Thyroid gland (tissue), 4 donors: ENCODE measurements around the gene ERVW-1. TPM values are rescaled to one million over a fixed set of nuclear protein-coding genes. Genes with fewer than 3 reads are reported as not detected.
"Not testable (repeated sequence)": the region's sequence is repeated elsewhere in the genome, so short reads cannot be mapped to it uniquely, and the experiment has no call there.

Experiments used
- DNase-seq, 2 donors: peaks; one replicate each; pipeline ENCODE4 v3.0.0-alpha.2; 2019
- H3K27ac ChIP-seq, 3 donors: fragments of 200-600 bp; sonication (generic); 1 replicate in 2 of 3; 2 replicates in 1 of 3; pipeline ENCODE4 v1.5.1; 2016 to 2019; ENCODE audit warnings: mild to moderate bottlenecking in 1 of 3, moderate library complexity in 1 of 3
- H3K27me3 ChIP-seq: fragments of 200-600 bp; sonication (generic); one replicate; pipeline ENCODE4 v1.5.1; 2019
- H3K36me3 ChIP-seq, 2 donors: fragments of 200-600 bp; sonication (generic); one replicate each; pipeline ENCODE4 v1.5.1; 2016 to 2019
- H3K4me1 ChIP-seq, 2 donors: fragments of 200-600 bp; sonication (generic); one replicate each; pipeline ENCODE4 v1.5.1; 2017 to 2019
- H3K4me3 ChIP-seq, 3 donors: fragments of 200-600 bp; sonication (generic); replicated peaks in 1 of 3; 1 replicate in 2 of 3; 2 replicates in 1 of 3; pipeline ENCODE4 v1.5.1; 2016; ENCODE audit warnings: mild to moderate bottlenecking in 1 of 3
- H3K9me3 ChIP-seq: fragments of 200-600 bp; sonication (generic); one replicate; pipeline ENCODE4 v1.5.1; 2017
- CTCF ChIP-seq, 6 experiments: fragments of 200-600 bp in 3 of 6; fragments of 450-650 bp in 3 of 6; sonication (generic) in 3 of 6; IDR thresholded peaks; one replicate each; pipeline ENCODE4 v1.5.1; 2016 to 2019; ENCODE audit warnings: antibody characterized with exemption in 6 of 6, mild to moderate bottlenecking in 2 of 6, inconsistent platforms in 1 of 6, moderate library complexity in 1 of 6
- POLR2A ChIP-seq, 2 donors: fragments of 450-650 bp; IDR thresholded peaks; one replicate each; pipeline ENCODE4 v1.6.1; 2017; ENCODE audit warnings: antibody characterized with exemption in 2 of 2, mild to moderate bottlenecking in 2 of 2, moderate library complexity in 1 of 2
- WGBS, 2 donors: methylation state at CpG; one replicate each; pipeline ENCODE4 v1.1.5; 2017; 5-methylcytosine and 5-hydroxymethylcytosine counted together
- intact Hi-C: fragments of 100-400 bp; cut with DNase I; formaldehyde crosslinking; loops from one replicate; pipeline ENCODE4 v1.15.1; 2023
- total RNA-seq, 4 donors: library from RNA; depleted of rRNA; stranded (reverse); fragments of >200 nt; gene quantifications; one replicate each; pipeline ENCODE4 v1.2.3, GENCODE V29; 2016

ERVW-1 gene
- total RNA-seq, 4 donors from 2014 or later = not detected

GRCh38 chr7:92446869-92447344, 30.8 kb downstream of the ERVW-1 start:
- peak overlapping the region; percentile 95 to 98 (median 97) for H3K27ac ChIP-seq
- TF ChIP-seq POLR2A (IDR thresholded peaks at IDR 0.05) (no peak), CTCF (IDR thresholded peaks at IDR 0.05) (peak in 1 of 6 experiments; percentile 94)

GRCh38 chr7:92442720-92443119, 35.0 kb downstream of the ERVW-1 start:
- H3K4me3 ChIP-seq, H3K36me3 ChIP-seq, intact Hi-C loops, H3K27me3 ChIP-seq, H3K9me3 ChIP-seq, H3K4me1 ChIP-seq, DNase-seq, H3K27ac ChIP-seq: not testable (repeated sequence)
- 89 to 91% methylated on average over 2 of the region's 2 CpGs for WGBS, 2 donors

More at GRCh38 chr7:92446869-92447344, 30.8 kb downstream of the ERVW-1 start:
- intact Hi-C loops = no loop called here
- 53% methylated on average over 20 to 21 of the region's 21 CpGs for WGBS, 2 donors
- Histone ChIP-seq H3K36me3 (peaks cover 4 to 5% of the 10 kb centered on the region in 2 donors), H3K4me3 (peak overlapping the region in 1 of 3 donors; percentile 73), H3K4me1 (peaks cover 9 to 10% of the 10 kb centered on the region in 2 donors), H3K27me3 (no peaks in the 10 kb centered on the region), H3K9me3 (no peaks in the 10 kb centered on the region)
- no peak for DNase-seq

- intact Hi-C loops = no loop called here
- Histone ChIP-seq H3K27me3 (no peaks in the 10 kb centered on the region), H3K4me1 (no peaks in the 10 kb centered on the region), H3K27ac (no peak overlapping the region), H3K9me3 (no peaks in the 10 kb centered on the region), H3K4me3 (no peak overlapping the region), H3K36me3 (no peaks in the 10 kb centered on the region)
- no peak for TF ChIP-seq POLR2A (IDR thresholded peaks at IDR 0.05)
- TF ChIP-seq CTCF (IDR thresholded peaks at IDR 0.05) = no peak
- WGBS, 2 donors = 79 to 83% methylated on average over 6 of the region's 6 CpGs
- DNase-seq = no peak
Measured at GRCh38 chr7:92437956-92438491, 39.7 kb downstream of the ERVW-1 start.

GRCh38 chr7:92436612-92437445, 40.9 kb downstream of the ERVW-1 start:
- Histone ChIP-seq H3K36me3 (no peaks in the 10 kb centered on the region), H3K4me1 (no peaks in the 10 kb centered on the region), H3K27me3 (no peaks in the 10 kb centered on the region), H3K4me3 (no peak overlapping the region), H3K27ac (no peak overlapping the region), H3K9me3 (no peaks in the 10 kb centered on the region)
- 63 to 64% methylated on average over 7 of the region's 7 CpGs for WGBS, 2 donors
- intact Hi-C loops = no loop called here
- no peak for TF ChIP-seq POLR2A (IDR thresholded peaks at IDR 0.05)
- TF ChIP-seq CTCF (IDR thresholded peaks at IDR 0.05) = no peak
- no peak for DNase-seq

GRCh38 chr7:92435542-92435941, 42.2 kb downstream of the ERVW-1 start:
- Histone ChIP-seq H3K9me3 (no peaks in the 10 kb centered on the region), H3K4me1 (no peaks in the 10 kb centered on the region), H3K4me3 (no peak overlapping the region), H3K27ac (no peak overlapping the region), H3K27me3 (no peaks in the 10 kb centered on the region), H3K36me3 (no peaks in the 10 kb centered on the region)
- no peak for TF ChIP-seq POLR2A (IDR thresholded peaks at IDR 0.05)
- TF ChIP-seq CTCF (IDR thresholded peaks at IDR 0.05) = no peak
- 96 to 97% methylated on average over 2 of the region's 2 CpGs for WGBS, 2 donors
- intact Hi-C loops = no loop called here
- no peak for DNase-seq
